Chondrocyte (in vitro differentiated cells): ENCODE results near the gene DHX35. TPM values are rescaled to one million over a fixed set of nuclear protein-coding genes. Genes with fewer than 3 reads are reported as not detected.

Source experiments
- DNase-seq: peaks from one replicate; pipeline ENCODE4 v3.0.0; 2021; ENCODE audit warnings: mixed read lengths, low spot score
- H3K27ac Mint-ChIP-seq: one replicate; pipeline ENCODE4 v1.8.0; 2021; ENCODE audit warnings: mild to moderate bottlenecking, moderate library complexity, mixed read lengths; ENCODE audit not compliant: unreplicated experiment
- H3K27me3 Mint-ChIP-seq: 2 replicates; pipeline ENCODE4 v1.8.0; 2021; ENCODE audit warnings: low read depth, mixed read lengths
- H3K36me3 Mint-ChIP-seq: 2 replicates; pipeline ENCODE4 v1.8.0; 2021; ENCODE audit warnings: low read depth, mixed read lengths
- H3K4me1 Mint-ChIP-seq: 2 replicates; pipeline ENCODE4 v1.8.0; 2021; ENCODE audit warnings: low read depth, mild to moderate bottlenecking, mixed read lengths
- H3K4me3 Mint-ChIP-seq: one replicate; pipeline ENCODE4 v1.8.0; 2021; ENCODE audit warnings: mild to moderate bottlenecking, moderate library complexity, mixed read lengths; ENCODE audit not compliant: unreplicated experiment
- H3K9me3 Mint-ChIP-seq: 2 replicates; pipeline ENCODE4 v1.8.0; 2021; ENCODE audit warnings: low read depth, mixed read lengths
- CTCF ChIP-seq: fragments of 200-600 bp; sonication (generic); IDR thresholded peaks from 2 replicates; pipeline ENCODE4 v1.5.0; 2021; ENCODE audit warnings: antibody characterized with exemption, mild to moderate bottlenecking, moderate library complexity
- total RNA-seq: library from RNA; stranded (reverse); gene quantifications from 3 replicates; pipeline ENCODE4 v1.2.1, GENCODE V29; 2021

DHX35 gene
- total RNA-seq, 1 donor from 2014 or later, result 7.8 TPM

- Mint-ChIP-seq H3K9me3 (no peaks in the 10 kb centered on the region), H3K36me3 (no peaks in the 10 kb centered on the region), H3K27ac (peak overlapping the region; percentile 58), H3K27me3 (no peaks in the 10 kb centered on the region), H3K4me3 (no peak overlapping the region), H3K4me1 (peaks cover 21% of the 10 kb centered on the region)
- TF ChIP-seq CTCF, result no peak
- no peak for DNase-seq
These were observed 20.1 kb downstream of the DHX35 start for GRCh38 chr20:38982291-38982690.

- Mint-ChIP-seq H3K4me1 (peaks cover 21% of the 10 kb centered on the region), H3K27me3 (no peaks in the 10 kb centered on the region), H3K9me3 (no peaks in the 10 kb centered on the region), H3K4me3 (no peak overlapping the region), H3K36me3 (peaks cover 9% of the 10 kb centered on the region), H3K27ac (peak overlapping the region; percentile 92)
- no peak for TF ChIP-seq CTCF
- no peak for DNase-seq
These were observed 22.9 kb downstream of the DHX35 start for GRCh38 chr20:38985060-38985459.

GRCh38 chr20:38985603-38986170 lies 23.5 kb downstream of the DHX35 start:
- Mint-ChIP-seq H3K27me3 (no peaks in the 10 kb centered on the region), H3K27ac (peak overlapping the region; percentile 92), H3K4me3 (no peak overlapping the region), H3K4me1 (peaks cover 21% of the 10 kb centered on the region), H3K36me3 (peaks cover 11% of the 10 kb centered on the region), H3K9me3 (no peaks in the 10 kb centered on the region)
- no peak for DNase-seq
- TF ChIP-seq CTCF, result no peak

- no peaks in the 10 kb centered on the region for H3K9me3 Mint-ChIP-seq
- peaks cover 11% of the 10 kb centered on the region for H3K36me3 Mint-ChIP-seq
- H3K4me1 Mint-ChIP-seq, result peaks cover 23% of the 10 kb centered on the region
- H3K27me3 Mint-ChIP-seq, result no peaks in the 10 kb centered on the region
- no peak overlapping the region for H3K27ac Mint-ChIP-seq
- no peak overlapping the region for H3K4me3 Mint-ChIP-seq
- TF ChIP-seq CTCF, result no peak
- no peak for DNase-seq
These were observed 24.5 kb downstream of the DHX35 start for GRCh38 chr20:38986663-38987062.

- Mint-ChIP-seq H3K27ac (no peak overlapping the region), H3K27me3 (no peaks in the 10 kb centered on the region)
These were observed 25.6 kb downstream of the DHX35 start for GRCh38 chr20:38987777-38988176.

More at GRCh38 chr20:38987777-38988176, 25.6 kb downstream of the DHX35 start:
- Mint-ChIP-seq H3K4me3 (no peak overlapping the region), H3K4me1 (peaks cover 18% of the 10 kb centered on the region), H3K9me3 (no peaks in the 10 kb centered on the region), H3K36me3 (peaks cover 11% of the 10 kb centered on the region)
- TF ChIP-seq CTCF, result no peak
- no peak for DNase-seq
